ENCODE results near the gene R3HDM4. TPM values are rescaled to one million over a fixed set of nuclear protein-coding genes. Genes with fewer than 3 reads are reported as not detected.

Gene R3HDM4
- total and polyA plus RNA-seq, 9 of the 15 experiments (the other 6 are each of a cell fraction or from before 2014, with no cell fraction given): 3.2 to 154 (median 59.0) TPM

- TF ChIP-seq ZBTB33 (CRISPR knock-in tag; IDR thresholded peaks at IDR 0.05) (no peak), SNIP1 (IDR thresholded peaks at IDR 0.05; ENCODE audit: low read depth) (no peak), RBFOX2 (IDR thresholded peaks at IDR 0.05; ENCODE audit: low read depth, low read length) (peak; percentile 36; the same call in 1 of the 2 replicates), BRF2 (IDR thresholded peaks at IDR 0.05; ENCODE audit: borderline replicate concordance, insufficient read depth, insufficient read length) (no peak), CC2D1A (IDR thresholded peaks at IDR 0.05) (no peak), MBD1 (CRISPR knock-in tag; IDR thresholded peaks at IDR 0.05) (no peak), PRMT5 (CRISPR knock-in tag; IDR thresholded peaks at IDR 0.05) (no peak), NCOR1 (IDR thresholded peaks at IDR 0.05) (no peak), PHB2 (IDR thresholded peaks at IDR 0.05; ENCODE audit: low read depth) (no peak), BCLAF1 (IDR thresholded peaks at IDR 0.05; ENCODE audit: borderline replicate concordance in 1 of 2, control insufficient read depth in 1 of 2, low read depth in 2 of 2, low read length in 1 of 2) (no peak), ZFPM2 (CRISPR knock-in tag; IDR thresholded peaks at IDR 0.05) (no peak), SAFB (IDR thresholded peaks at IDR 0.05; ENCODE audit: borderline replicate concordance, low read depth, low read length) (no peak), HNRNPL (IDR thresholded peaks at IDR 0.05; ENCODE audit: low read depth, low read length) (peak; percentile 77; the same call in 1 of the 2 replicates), HDAC8 (tag; IDR thresholded peaks at IDR 0.05) (no peak), ZNF224 (CRISPR knock-in tag; IDR thresholded peaks at IDR 0.05) (no peak), PCBP1 (IDR thresholded peaks at IDR 0.05; ENCODE audit: low read depth, low read length, poor library complexity, severe bottlenecking) (peak; percentile 61), RAD21 (CRISPR knock-in tag; conservative IDR thresholded peaks at IDR 0.05 in 1 of 2, IDR thresholded peaks at IDR 0.05 in 1 of 2) (no peak), E2F4 (CRISPR knock-in tag; IDR thresholded peaks at IDR 0.05; ENCODE audit: low read depth) (no peak), TSC22D4 (tag; IDR thresholded peaks at IDR 0.05) (no peak), ERF (CRISPR knock-in tag; IDR thresholded peaks at IDR 0.05) (no peak)
Observed at GRCh38 chr19:870963-871401, 42.0 kb downstream of the R3HDM4 start (continued).

Measured in K562 (cell line).